Measurements from ENCODE around the gene ZFAND3.

DNA sequence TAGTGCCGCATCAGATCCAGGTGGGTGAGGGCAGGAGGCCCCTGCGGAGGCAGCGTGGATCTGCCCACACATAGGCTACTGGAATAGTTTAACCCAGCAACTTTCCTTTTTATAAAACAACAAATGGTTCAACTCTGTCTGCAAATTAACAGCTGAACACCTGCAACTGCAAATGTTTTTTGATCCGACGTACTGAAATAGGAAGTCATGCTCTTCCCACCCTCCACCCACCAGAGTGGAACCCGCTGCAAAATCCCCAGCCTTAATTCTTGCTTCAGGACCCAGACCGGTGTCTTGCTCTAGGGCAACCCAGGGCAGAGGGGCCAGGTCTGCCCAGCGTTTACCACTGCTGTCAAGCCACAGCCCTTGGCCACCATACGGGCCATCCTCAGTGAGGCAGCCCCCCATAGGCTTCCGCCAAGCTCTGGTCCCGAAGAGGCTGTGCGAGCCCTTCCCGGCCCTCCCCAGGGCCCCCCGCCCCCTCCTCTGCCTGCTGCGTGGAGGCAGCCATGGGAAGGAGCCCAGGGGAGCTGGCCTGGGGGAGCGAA, 334.3 kb downstream of the ZFAND3 start:
- TF ChIP-seq GATA3 (IDR thresholded peaks at IDR 0.05; ENCODE audit: low read depth, low read length) (no peak), GATA2 (IDR thresholded peaks at IDR 0.05; ENCODE audit: low read depth, low read length) (no peak)
